Stimulated activated CD8-positive, alpha-beta memory T cell treated with anti-CD3 and anti-CD28 coated beads, Interleukin-15, amount 100 ng/mL, for 1 hour (primary cell): Measurements from ENCODE around the gene CPA1.
"Not testable (repeated sequence)": the region's sequence is repeated elsewhere in the genome, so short reads cannot be mapped to it uniquely, and the experiment has no call there.

Source experiments
- DNase-seq: peaks from one replicate; pipeline ENCODE4 v3.0.0-alpha.2; 2020; ENCODE audit warnings: low read depth

The CPA1 gene

GRCh38 chr7:130374507-130374906 is 5.8 kb upstream of the CPA1 start:
- DNase-seq = no peak

- not testable (repeated sequence) for DNase-seq
Measured at GRCh38 chr7:130376461-130376860, 3.8 kb upstream of the CPA1 start.

- DNase-seq = no peak
Measured at GRCh38 chr7:130377178-130377577, 3.1 kb upstream of the CPA1 start.

- DNase-seq = no peak
Measured at GRCh38 chr7:130379019-130379418, 1.3 kb upstream of the CPA1 start.

GRCh38 chr7:130379532-130379920 is 768 bp upstream of the CPA1 start:
- no peak for DNase-seq

- DNase-seq = no peak
Measured at GRCh38 chr7:130380861-130381455, 664 bp downstream of the CPA1 start.

- no peak for DNase-seq
Measured at GRCh38 chr7:130381468-130382312, 1.4 kb downstream of the CPA1 start.

GRCh38 chr7:130383187-130383980 is 3.1 kb downstream of the CPA1 start:
- no peak for DNase-seq

- DNase-seq = no peak
Measured at GRCh38 chr7:130384371-130384801, 4.1 kb downstream of the CPA1 start.

- no peak for DNase-seq
Measured at GRCh38 chr7:130384841-130385599, 4.7 kb downstream of the CPA1 start.

GRCh38 chr7:130385600-130386066 is 5.3 kb downstream of the CPA1 start:
- no peak for DNase-seq

GRCh38 chr7:130386876-130387275 is 6.6 kb downstream of the CPA1 start:
- no peak for DNase-seq

GRCh38 chr7:130387306-130387627 is 7.0 kb downstream of the CPA1 start:
- DNase-seq = no peak

GRCh38 chr7:130387628-130388403 is 7.5 kb downstream of the CPA1 start:
- DNase-seq = no peak

- DNase-seq = no peak
Measured at GRCh38 chr7:130388671-130389070, 8.4 kb downstream of the CPA1 start.

GRCh38 chr7:130390486-130390885 is 10.2 kb downstream of the CPA1 start:
- DNase-seq = no peak

GRCh38 chr7:130393101-130393561 is 12.8 kb downstream of the CPA1 start:
- no peak for DNase-seq

GRCh38 chr7:130393841-130394411 is 13.6 kb downstream of the CPA1 start:
- DNase-seq = no peak

GRCh38 chr7:130394421-130395195 is 14.3 kb downstream of the CPA1 start:
- DNase-seq = no peak

- DNase-seq = no peak
Measured at GRCh38 chr7:130395421-130395820, 15.1 kb downstream of the CPA1 start.
